ENCODE data around the gene CATSPERZ.
"Not testable (repeated sequence)": the region's sequence is repeated elsewhere in the genome, so short reads cannot be mapped to it uniquely, and the experiment has no call there.

The CATSPERZ gene

DNA sequence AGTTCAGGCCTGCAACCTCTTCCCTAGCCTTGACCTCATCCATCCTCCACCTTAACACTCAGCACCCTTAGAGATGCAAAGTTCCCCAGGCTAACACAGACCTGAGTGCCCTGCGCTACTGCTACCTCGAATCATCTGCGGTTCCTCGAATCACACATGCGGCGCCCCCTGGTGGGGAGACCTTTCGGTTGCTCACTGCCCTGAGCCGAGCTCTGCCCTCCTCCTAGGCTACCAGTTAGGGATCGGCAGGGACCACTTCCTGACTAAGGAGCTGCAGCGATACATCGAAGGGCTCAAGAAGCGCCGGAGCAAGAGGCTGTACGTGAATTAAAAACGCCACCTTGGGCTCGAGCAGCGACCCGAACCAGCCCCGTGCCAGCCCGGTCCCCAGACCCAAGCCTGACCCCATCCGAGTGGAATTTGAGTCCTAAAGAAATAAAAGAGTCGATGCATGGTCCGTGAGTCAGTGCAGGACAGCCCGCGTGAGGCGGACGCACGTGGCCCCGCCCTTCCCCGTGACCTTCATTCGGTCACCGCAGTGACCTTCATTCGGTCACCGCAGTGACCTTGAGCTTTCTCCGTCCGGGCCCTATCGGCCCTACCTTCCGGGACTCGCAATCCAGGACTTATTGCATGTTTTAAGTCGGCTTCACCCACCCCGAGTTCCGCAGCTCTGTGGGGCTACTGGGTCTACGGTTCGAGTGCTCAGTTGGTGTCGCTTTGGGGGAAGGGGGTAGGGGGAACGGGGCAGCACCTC, 4.3 kb downstream of the CATSPERZ start:
- peak; percentile 92 for DNase-seq

DNA sequence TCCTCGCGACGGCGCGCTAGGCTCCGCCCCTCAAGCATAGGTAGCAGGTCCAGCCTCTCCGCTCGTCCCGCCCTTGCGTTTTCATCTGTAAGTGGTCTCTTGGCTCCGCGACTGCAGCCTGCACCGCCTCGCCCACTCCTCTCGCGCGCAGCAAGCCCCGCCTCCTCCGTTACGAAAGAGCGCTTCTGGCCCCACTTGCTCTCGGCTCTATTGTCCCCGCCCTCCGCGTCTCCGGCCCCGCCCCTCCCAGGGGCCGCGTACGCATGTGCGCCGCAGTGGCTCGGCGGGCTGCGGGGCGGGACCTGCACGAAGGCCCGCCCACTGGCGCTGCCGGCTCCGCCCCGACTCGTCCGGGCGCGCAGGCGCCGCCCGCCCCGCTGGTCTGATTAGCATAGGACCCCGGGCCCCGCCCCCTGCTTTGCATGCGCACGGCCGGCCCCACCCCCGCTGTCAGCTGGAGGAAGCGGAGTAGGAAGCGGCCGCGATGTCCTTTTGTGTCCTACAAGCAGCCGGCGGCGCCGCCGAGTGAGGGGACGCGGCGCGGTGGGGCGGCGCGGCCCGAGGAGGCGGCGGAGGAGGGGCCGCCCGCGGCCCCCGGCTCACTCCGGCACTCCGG, 5.0 kb downstream of the CATSPERZ start, which contains the start of gene ESRRA:
Gene ESRRA, plus strand, starts transcription at position 450 of the 616 bp plus-strand sequence. CDS start 1,656 bp downstream, outside the sequence.
- peak; percentile 98 to 99 for DNase-seq

DNA sequence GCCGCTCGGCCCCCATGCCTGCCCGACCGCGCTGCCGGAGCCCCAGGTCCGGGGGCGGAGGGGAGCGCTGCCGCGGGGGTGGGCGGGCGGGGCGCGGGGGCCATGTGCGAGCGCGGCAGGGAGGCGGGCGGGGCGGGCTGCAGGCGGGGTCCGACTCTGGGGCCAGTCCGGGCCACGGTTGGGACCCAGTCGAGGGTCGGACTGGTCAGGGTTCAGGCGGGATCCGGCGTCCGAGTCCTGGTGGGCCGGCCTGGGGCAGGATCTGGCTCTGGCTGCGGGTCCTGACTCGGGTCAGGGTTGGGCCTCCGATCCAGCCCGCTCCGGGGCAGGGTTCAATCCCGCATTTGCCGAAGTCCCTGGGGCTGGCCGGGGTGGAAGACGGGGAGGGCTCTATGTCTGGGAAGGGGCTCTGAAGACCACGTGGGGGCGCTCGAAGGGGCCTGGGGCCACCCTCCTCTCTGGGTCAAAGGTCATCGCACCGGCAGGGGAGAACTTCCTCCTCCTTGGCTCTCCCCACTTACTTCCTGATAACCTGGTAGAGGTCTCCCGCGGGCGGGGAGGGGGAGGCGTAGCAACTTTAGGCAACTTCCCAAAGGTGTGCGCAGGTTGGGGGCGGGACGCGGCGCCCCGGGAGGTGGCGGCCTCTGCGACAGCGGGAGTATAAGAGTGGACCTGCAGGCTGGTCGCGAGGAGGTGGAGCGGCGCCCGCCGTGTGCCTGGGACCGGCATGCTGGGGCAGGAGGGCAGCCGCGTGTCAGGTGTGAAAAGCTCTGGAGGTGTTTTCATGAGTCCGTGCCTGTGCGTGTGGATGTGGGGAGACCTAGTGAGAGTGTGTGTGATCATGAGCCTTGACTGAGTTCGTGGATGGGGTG, 5.8 kb downstream of the CATSPERZ start:
- DNase-seq: peak; percentile 79

DNA sequence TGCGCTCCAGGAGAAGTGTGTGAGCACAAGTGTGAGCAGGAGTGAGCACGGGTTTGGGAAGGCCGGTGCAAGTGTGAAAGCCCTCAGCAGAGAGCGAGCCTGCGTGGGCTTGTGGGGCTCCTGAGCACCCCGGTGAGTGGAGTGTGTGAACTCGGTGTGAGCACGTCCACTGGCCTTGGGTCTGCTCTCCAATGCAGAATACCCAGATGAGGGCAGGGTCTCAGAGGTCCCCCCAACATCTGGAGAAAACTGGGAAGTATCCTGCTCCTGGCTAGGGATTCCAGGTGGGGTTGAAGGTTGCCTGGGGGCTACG, 6.4 kb downstream of the CATSPERZ start:
- no peak for DNase-seq

DNA sequence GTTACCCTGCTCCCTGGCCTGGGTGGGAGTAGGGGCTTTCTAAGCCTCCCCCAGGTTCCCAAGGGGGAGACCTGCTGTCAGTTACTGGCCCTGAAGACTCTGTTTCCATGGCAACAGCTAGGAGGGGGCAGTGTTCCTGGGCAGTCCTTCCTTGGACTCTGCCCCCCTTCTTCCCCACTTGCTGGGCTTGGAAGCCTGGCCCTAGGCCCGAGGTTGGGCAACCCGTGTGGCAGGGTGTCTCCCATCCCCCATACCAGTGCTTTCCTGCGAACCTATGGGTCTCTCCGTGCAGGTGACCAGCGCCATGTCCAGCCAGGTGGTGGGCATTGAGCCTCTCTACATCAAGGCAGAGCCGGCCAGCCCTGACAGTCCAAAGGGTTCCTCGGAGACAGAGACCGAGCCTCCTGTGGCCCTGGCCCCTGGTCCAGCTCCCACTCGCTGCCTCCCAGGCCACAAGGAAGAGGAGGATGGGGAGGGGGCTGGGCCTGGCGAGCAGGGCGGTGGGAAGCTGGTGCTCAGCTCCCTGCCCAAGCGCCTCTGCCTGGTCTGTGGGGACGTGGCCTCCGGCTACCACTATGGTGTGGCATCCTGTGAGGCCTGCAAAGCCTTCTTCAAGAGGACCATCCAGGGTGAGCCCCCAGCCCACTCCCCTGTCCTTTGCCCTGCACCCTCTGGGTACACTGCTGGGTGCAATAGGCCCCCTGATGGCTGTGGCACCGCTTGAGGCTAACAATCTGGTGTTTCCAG, 6.9 kb downstream of the CATSPERZ start:
- DNase-seq: no peak

DNA sequence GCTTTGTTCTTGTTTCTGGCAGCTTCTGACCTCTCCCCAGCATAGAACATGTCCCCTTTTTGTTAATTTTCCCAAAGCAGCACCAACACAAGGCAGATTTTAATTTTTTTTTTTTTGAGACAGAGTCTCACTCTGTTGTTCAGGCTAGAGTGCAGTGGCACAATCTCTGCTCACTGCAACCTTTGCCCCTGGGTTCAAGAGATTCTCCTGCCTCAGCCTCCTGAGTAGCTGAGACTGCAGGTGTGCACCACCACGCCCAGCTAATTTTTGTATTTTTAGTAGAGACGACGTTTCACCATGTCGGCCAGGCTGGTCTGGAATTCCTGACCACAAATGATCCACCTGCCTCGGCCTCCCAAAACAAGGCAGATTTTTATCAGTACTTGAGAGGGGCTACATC, 7.6 kb downstream of the CATSPERZ start:
- not testable (repeated sequence) for DNase-seq

DNA sequence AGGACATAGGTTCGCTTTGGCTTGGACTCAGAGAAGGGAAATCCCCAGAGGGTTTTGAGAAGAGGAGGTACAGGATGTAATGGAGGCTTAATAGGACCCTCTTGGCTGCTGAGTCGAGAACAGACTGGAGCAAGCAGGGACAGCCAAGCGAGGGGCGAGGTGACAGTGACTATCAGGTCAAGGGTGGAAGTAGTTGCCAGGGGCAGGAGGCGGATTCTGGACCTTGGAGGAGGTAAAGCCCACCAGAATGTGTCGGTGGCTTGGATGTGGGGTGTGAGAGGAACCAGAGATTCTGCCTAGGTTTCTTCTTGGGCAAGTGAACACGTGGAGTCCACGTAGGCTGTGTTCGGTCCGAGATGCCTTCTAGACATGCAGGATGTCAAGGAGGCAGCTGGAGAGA, 12.8 kb downstream of the CATSPERZ start:
- DNase-seq: no peak

DNA sequence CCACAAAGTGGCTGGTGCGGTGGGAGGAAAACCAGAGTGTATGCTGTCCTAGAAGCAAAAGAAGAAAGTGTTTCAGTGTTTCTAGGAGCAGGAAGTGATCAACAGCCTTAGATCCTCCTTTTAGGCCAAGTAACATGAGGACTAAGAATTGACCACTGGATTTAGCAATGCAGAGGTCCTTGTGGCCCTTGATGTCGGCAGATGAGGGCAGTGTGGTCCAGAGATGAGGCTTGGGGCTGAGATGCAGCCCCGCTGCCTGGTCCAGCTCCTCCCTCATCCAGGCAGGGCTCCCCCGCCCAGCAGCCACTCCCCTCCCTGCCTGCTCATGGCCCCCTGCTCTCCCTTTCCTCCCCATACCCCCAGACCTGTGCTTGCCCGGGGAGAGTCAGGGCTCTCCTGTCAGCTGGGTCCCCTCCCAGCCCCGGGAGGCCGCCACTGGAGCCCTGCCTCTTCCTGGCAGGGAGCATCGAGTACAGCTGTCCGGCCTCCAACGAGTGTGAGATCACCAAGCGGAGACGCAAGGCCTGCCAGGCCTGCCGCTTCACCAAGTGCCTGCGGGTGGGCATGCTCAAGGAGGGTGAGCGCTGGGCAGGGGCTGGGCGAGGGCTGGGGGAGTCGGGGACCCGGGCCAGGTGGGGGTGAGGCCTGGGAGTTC, 13.5 kb downstream of the CATSPERZ start:
- DNase-seq: no peak

DNA sequence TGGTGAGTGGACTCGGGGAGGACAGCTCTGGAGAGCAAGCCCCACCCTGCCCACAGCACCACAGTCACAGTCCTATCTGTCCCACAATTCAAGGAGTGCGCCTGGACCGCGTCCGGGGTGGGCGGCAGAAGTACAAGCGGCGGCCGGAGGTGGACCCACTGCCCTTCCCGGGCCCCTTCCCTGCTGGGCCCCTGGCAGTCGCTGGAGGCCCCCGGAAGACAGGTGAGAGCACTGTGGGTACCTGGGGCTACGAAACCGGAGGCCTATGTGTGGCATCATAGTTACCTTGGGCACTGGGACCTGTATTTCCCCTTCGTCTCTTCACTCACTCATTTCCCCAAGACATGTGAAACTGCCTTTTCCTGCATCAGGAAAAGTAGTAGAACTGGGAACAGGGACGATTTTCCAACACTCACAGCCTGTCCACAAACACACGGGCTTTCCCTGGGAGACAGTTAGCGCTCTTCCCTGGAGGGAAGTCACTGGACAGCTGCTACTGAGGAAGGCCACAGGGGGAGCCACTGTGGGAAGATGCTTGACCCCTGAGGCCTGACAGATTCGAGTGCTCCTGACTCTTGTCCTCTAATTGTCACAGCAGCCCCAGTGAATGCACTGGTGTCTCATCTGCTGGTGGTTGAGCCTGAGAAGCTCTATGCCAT, 14.1 kb downstream of the CATSPERZ start:
- DNase-seq: no peak

DNA sequence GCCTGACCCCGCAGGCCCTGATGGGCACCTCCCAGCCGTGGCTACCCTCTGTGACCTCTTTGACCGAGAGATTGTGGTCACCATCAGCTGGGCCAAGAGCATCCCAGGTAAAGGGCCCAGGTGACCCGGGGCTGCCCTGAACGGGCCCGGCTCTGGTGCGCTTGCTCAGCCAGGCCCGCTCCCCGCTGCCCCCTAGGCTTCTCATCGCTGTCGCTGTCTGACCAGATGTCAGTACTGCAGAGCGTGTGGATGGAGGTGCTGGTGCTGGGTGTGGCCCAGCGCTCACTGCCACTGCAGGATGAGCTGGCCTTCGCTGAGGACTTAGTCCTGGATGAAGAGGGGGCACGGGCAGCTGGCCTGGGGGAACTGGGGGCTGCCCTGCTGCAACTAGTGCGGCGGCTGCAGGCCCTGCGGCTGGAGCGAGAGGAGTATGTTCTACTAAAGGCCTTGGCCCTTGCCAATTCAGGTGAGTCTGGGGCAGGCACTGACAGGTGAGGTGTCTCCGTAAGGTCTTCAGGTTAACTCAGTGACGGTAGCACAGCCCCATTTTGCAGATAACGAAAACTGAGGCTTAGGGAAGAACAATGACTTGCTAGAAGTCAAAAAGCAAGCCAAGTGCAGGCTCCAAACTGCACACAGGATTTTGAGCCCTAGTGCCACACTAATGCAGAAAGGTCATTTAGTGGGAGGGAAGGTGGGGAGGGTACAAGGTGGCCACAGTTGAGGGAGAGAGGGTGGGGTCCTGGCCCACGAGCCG, 14.8 kb downstream of the CATSPERZ start:
- DNase-seq: no peak

DNA sequence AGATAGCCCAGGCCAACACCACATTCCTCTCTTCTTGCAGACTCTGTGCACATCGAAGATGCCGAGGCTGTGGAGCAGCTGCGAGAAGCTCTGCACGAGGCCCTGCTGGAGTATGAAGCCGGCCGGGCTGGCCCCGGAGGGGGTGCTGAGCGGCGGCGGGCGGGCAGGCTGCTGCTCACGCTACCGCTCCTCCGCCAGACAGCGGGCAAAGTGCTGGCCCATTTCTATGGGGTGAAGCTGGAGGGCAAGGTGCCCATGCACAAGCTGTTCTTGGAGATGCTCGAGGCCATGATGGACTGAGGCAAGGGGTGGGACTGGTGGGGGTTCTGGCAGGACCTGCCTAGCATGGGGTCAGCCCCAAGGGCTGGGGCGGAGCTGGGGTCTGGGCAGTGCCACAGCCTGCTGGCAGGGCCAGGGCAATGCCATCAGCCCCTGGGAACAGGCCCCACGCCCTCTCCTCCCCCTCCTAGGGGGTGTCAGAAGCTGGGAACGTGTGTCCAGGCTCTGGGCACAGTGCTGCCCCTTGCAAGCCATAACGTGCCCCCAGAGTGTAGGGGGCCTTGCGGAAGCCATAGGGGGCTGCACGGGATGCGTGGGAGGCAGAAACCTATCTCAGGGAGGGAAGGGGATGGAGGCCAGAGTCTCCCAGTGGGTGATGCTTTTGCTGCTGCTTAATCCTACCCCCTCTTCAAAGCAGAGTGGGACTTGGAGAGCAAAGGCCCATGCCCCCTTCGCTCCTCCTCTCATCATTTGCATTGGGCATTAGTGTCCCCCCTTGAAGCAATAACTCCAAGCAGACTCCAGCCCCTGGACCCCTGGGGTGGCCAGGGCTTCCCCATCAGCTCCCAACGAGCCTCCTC, 15.7 kb downstream of the CATSPERZ start:
- not testable (repeated sequence) for DNase-seq

DNA sequence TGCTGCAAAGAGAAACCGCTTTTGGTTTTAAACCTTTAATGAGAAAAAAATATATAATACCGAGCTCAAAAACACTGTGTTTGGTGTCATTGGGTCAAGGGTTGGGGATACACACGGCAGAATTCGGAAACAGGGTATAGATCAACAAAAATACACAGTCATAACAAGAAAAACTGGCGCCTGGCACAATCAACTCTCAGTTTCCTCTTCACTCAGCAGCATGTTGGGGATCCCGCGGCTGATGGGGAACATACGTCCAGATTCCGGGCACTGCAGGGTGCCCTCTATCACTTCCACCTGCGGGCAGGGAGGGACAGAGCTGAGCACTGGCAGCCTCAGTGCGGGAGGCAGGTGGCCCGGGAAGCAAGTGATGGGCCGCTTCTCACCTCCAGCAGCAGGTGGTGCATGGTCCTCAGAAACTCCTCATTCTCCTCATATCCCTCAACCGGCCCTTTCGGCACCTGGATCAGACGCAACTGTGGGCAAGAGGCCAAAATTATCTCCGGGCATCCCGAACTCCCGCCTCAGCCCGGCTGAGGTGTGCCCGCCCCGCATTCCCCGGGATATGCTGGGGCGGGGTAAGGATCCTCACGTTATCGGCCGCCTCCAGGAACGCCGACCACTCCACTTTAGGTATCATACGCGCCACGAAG, 16.6 kb downstream of the CATSPERZ start:
- peak; percentile 45 to 49 for DNase-seq

DNA sequence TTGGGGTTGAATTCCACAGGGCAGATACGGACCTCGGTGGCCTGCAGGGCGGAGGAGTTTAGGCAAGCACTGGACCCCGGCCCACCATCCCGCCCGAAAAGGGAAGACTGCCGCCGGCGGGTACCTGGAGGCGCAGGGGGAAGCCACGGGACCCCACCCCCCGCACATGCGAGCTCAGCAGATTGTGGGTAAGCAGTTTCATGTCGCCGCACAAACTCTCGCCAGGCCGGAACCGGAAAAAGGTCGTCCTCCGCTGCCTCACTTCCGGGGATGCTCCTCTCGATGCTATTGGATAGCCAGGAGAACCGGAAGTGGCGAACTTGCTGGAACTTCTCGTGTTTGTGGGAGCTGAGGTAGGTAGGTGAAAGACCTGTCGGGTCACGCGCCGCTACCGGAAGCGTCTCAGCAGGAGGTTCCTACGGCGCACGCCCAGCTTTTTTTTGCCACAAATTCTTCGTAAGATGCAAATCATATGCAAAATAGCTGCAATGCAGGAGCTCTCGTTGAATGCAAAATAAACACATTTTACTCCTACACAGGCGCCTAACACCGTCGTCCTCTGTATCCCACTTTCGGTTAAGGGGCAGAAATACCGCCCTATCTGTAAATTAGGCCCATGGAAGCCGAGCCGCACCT, 17.3 kb downstream of the CATSPERZ start, which contains the start of gene TRMT112:
Gene TRMT112, minus strand, starts transcription at position 235 of the 636 bp plus-strand sequence. Its CDS starts 33 bp downstream, at position 202.
- DNase-seq: peak; percentile 98 to 99

DNA sequence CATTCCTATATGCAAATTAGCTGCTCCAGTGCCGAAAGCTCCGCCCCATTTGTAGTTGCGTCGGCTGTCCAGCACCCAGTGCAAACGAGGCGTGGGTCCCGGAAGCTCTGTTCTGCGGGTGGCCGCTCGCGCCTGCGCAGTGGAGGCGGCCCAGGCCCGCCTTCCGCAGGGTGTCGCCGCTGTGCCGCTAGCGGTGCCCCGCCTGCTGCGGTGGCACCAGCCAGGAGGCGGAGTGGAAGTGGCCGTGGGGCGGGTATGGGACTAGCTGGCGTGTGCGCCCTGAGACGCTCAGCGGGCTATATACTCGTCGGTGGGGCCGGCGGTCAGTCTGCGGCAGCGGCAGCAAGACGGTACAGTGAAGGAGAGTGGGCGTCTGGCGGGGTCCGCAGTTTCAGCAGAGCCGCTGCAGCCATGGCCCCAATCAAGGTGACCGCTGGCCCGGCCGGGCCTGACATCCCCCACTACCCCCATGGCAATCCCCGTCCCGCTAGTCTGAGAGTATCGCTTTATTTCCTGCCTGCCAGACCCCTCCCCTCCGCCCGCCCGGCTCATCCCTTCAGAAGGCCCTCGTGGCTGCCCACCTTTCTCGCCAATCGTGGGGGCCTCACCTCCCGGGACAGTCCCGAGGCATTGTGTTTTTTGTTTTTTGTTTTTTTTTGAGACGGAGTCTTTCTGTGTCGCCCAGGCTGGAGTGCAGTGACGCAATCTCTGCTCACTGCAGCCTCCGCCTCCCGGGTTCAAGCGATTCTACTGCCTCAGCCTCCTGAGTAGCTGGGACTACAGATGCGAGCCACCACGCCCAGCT, 18.0 kb downstream of the CATSPERZ start, which contains the start of gene PRDX5:
Gene PRDX5, plus strand, starts transcription at position 161 of the 805 bp plus-strand sequence. Its CDS starts 95 bp downstream, at position 256.
- peak; percentile 97 to 98 for DNase-seq

DNA sequence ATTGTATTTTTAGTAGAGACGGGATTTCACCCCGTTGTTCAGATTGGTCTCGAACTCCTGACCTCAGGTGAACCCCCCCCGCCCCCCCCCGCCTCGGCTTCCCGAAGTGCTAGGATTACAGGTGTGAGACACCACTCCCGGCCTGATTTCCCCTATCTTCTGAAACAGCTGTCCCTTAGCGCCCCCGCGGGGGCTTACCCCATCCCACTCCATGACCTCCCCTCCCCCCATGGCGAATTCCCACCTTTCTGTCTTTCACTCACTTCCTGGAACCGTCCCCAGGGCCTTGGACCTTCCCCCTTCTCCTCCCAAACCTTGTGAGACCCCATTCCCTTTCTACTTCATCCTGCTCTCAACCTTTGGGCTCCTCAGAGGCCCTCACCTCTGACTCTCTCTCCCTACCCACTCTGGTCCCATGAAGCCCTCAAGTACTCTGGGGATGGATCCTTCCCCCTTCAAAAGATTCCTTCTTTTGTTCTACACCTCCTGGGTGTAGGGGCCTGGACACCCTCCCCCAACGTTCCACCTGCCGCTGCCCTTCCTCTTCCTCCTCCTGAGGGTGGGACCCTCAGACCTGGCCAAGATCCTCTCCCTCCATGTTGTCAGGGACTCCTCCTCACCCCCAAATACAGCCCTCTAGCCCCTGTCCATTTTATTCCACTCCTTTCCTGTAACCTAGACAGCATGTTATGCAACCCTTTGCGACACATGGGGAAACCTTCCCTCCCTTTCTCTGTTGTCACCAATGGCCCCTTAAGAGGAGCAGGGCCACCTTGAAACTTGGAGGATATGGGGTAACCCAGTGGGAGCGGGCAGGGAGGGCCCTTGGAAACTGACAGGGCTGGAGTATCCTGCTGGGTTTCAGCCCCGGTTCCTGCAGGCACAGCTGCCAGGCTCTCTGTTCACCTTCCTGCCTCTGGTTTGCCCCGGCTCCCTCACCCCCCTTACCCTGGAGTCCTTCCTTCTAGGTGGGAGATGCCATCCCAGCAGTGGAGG, 18.9 kb downstream of the CATSPERZ start:
- no peak for DNase-seq

DNA sequence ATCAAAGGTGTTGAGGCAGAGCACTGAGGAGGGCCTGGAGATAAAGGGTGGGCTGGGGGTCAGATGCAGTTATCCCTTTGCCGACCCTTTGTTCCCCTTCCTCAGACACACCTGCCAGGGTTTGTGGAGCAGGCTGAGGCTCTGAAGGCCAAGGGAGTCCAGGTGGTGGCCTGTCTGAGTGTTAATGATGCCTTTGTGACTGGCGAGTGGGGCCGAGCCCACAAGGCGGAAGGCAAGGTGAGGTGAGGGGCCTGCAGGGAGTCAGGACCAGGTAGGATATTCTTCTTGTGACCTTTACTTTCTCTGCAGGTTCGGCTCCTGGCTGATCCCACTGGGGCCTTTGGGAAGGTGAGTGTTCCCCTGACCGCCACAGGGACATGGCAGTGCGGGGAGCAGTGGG, 20.4 kb downstream of the CATSPERZ start:
- DNase-seq: no peak

Measured in CD4-positive, alpha-beta T cell treated with Interleukin-4 for 1 hour (primary cell).